ENCODE results near the gene TMF1.

GRCh38 chr3:69059688-69060087, 7.6 kb upstream of the TMF1 start:
- TF ChIP-seq, protein P1, sequence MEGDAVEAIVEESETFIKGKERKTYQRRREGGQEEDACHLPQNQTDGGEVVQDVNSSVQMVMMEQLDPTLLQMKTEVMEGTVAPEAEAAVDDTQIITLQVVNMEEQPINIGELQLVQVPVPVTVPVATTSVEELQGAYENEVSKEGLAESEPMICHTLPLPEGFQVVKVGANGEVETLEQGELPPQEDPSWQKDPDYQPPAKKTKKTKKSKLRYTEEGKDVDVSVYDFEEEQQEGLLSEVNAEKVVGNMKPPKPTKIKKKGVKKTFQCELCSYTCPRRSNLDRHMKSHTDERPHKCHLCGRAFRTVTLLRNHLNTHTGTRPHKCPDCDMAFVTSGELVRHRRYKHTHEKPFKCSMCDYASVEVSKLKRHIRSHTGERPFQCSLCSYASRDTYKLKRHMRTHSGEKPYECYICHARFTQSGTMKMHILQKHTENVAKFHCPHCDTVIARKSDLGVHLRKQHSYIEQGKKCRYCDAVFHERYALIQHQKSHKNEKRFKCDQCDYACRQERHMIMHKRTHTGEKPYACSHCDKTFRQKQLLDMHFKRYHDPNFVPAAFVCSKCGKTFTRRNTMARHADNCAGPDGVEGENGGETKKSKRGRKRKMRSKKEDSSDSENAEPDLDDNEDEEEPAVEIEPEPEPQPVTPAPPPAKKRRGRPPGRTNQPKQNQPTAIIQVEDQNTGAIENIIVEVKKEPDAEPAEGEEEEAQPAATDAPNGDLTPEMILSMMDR (IDR thresholded peaks at IDR 0.05), result no peak
- TF ChIP-seq EP300 (IDR thresholded peaks at IDR 0.05), result no peak
- TF ChIP-seq POLR2AphosphoS5 (IDR thresholded peaks at IDR 0.05), result no peak

Data from stomach (tissue), 4 donors.